Dedifferentiated amniotic fluid mesenchymal stem cell (primary cell): Measurements from ENCODE around the gene RAPSN.

Source experiments
- DNase-seq: peaks from one replicate; pipeline ENCODE4 v3.0.0-alpha.2; 2016; ENCODE audit errors: extremely low spot score

The RAPSN gene

GRCh38 chr11:47408598-47409439 lies 40.1 kb downstream of the RAPSN start:
- DNase-seq = peak; percentile 73

- peak; percentile 92 for DNase-seq
These were observed 41.0 kb downstream of the RAPSN start, which contains the start of gene SLC39A13 for GRCh38 chr11:47407746-47408590. TSS of gene SLC39A13 (plus strand) at chr11:47408590. CDS start at chr11:47410095, 1,505 bp downstream.

GRCh38 chr11:47406896-47407745 lies 41.8 kb downstream of the RAPSN start:
- no peak for DNase-seq

- no peak for DNase-seq
These were observed 45.4 kb downstream of the RAPSN start for GRCh38 chr11:47403571-47403970.

GRCh38 chr11:47403135-47403534 lies 45.8 kb downstream of the RAPSN start:
- DNase-seq = no peak

- no peak for DNase-seq
These were observed 48.1 kb downstream of the RAPSN start for GRCh38 chr11:47400768-47401279.

- no peak for DNase-seq
These were observed 48.8 kb downstream of the RAPSN start for GRCh38 chr11:47399860-47400767.

- no peak for DNase-seq
These were observed 50.4 kb downstream of the RAPSN start for GRCh38 chr11:47398551-47398950.

- no peak for DNase-seq
These were observed 50.9 kb downstream of the RAPSN start for GRCh38 chr11:47398011-47398410.

GRCh38 chr11:47396049-47396320 lies 53.0 kb downstream of the RAPSN start:
- no peak for DNase-seq

- DNase-seq = no peak
These were observed 53.5 kb downstream of the RAPSN start for GRCh38 chr11:47395223-47396048.

GRCh38 chr11:47394322-47395222 lies 54.4 kb downstream of the RAPSN start:
- no peak for DNase-seq

- DNase-seq = no peak
These were observed 55.0 kb downstream of the RAPSN start for GRCh38 chr11:47394050-47394321.

GRCh38 chr11:47393163-47394049 lies 55.5 kb downstream of the RAPSN start:
- no peak for DNase-seq

GRCh38 chr11:47392546-47393162 lies 56.3 kb downstream of the RAPSN start:
- DNase-seq = no peak

- DNase-seq = no peak
These were observed 57.1 kb downstream of the RAPSN start for GRCh38 chr11:47391711-47392432.

- no peak for DNase-seq
These were observed 57.8 kb downstream of the RAPSN start for GRCh38 chr11:47391077-47391583.
